HG03025 (cell line): ENCODE data around the gene BICD1.
"Not testable (repeated sequence)": the region's sequence is repeated elsewhere in the genome, so short reads cannot be mapped to it uniquely, and the experiment has no call there.

Experiments used
- ATAC-seq: cut with Tn5 transposase; IDR thresholded peaks from one replicate; pipeline ENCODE4 v1.9.1; 2021; ENCODE audit warnings: mild to moderate bottlenecking, moderate library complexity; ENCODE audit not compliant: unreplicated experiment, low FRiP score

The BICD1 gene

DNA sequence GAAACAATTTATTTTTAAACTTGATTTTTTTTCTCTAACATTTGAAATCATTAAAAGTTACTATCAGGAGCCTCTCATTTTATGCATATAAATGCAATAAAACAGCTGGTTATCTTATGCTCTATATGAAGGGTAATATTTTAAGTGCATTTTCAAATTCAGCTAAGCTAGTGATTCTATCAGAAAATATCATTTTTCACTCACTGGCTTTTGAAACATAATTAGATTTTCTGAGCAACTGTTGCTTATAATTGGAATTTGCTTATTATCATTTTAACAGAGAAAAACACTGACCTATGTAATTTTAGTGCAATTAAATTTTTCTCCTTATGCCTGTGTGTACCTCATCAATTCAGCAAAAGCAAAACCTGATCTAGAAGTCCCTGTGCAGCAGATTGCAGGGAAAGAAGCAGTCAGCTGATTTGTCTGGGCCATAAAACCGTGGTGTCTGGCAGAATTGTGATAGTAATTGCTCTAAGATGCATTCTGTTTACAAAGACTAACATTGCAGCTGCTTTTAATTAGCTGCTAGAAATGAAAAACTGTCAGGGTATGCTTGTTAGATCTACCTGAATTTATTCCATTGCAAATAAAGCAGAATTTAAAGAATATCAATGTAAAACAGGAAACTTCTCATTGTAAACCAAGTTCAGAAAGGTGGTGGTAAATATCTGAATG lies 75.0 kb downstream of the BICD1 start:
- no peak for ATAC-seq

DNA sequence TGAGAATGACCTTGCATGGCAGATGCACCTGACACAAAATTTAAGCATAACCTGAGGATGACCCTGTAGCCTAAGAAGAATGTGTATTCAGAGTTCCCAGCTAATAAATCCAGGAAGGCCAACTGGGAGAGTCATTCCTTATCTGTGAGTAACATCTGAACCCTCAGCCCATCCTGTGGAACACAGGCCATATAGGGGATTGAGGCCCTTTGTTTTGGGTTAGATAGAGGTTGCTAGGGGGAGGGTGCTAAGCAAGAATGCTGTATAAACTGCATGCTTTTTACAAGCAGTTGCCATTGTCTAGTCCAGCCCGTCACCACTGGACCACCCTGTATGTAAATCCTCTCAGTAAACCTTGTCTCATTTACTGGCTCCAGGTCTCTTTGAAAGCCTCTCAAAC lies 77.0 kb downstream of the BICD1 start:
- no peak for ATAC-seq

DNA sequence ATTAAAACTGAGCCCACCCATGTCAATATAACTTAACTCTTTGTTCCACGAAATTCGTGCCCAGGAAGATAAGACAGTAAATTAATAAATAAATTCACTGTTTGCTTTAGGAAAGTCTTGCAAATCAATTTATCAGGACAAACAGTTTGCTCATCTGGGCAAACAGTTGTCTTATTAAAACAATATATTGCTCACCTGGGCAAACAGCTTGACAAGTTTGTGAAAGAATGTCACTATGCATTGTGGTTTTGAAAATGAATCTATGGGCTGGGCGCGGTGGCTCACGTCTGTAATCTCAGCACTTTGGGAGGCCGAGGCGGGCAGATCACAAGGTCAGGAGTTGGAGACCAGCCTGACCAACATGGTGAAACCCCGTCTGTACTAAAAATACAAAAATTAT lies 80.5 kb downstream of the BICD1 start:
- not testable (repeated sequence) for ATAC-seq

DNA sequence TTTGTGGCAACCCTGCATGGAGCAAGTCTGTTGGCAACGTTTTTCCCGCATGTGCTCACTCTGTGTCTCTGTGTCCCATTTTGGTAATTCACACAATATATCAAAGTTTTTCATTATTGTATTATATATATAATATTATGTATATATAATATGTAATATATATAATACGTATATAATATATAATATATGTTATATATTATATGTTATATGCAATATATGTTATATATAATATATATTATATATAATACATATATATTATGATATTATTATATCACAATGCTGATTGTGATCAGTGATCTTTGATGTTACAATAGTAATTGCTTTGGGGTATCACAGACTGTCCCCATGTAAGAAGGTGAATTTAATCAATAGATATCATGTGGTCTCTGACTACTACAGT lies 84.8 kb downstream of the BICD1 start:
- no peak for ATAC-seq

DNA sequence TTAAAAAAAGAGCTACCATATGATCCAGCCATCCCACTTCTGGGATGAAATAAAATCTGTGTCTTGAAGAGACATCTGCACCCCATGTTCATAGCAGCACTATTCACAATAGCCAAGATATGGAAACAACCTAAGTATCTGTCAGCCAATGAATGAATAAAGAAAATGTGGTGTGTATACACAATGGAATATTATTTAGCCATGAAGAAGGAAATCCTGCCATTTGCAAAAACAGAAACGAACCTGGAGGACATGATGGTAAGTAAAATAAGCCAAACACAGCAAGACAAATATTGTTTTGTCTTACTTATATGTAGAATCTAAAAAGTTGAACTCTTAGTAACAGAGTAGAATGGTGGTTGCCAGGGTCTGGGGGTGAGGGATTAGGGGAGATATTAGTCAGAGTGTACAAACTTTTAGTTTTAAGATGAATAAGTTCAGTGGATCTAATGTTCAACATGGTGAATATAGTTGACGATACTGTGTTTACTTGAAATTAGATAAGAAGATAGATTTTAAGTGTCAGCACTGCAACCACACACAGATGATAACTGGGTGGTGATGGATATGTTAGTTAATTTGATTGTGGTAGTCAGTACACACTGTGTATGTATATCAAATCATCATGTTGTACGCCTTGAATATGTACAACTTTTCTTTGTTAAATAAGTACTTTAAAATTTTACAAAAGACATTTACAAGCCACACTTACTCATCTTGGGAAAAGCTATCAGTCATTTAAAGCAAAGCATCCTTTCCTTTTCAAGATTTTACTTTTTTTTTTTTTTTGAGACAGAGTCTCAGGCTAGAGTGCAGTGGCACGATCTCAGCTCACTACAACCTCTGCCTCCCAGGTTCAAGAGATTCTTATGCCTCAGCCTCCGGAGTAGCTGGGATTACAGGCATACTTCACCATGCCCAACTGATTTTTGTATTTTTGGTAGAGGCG lies 89.9 kb downstream of the BICD1 start:
- ATAC-seq, result no peak

- ATAC-seq, result no peak
These were observed 90.8 kb downstream of the BICD1 start for GRCh38 chr12:32197421-32197820.

DNA sequence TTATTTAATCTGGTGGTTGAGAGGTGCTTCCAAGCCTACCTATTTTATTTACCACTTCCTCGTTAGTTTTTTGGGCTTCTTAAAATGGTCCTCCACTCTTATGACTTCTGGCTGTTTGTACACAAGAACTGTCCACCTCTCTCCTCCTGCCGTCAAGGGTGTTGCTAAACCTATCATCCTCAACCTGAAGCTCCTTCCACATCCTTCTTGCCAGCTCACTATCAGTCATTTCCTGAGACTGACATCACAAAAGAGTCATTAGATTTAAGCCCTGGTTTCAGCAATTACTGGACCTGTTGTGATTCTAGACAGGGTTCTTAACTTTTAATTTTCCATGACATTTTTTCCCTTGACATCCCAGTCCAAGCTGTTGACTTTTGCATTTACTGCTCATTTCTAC lies 91.9 kb downstream of the BICD1 start:
- ATAC-seq, result no peak

- no peak for ATAC-seq
These were observed 94.4 kb downstream of the BICD1 start for GRCh38 chr12:32201096-32201495.

- ATAC-seq, result no peak
These were observed 95.3 kb downstream of the BICD1 start for GRCh38 chr12:32201976-32202375.

DNA sequence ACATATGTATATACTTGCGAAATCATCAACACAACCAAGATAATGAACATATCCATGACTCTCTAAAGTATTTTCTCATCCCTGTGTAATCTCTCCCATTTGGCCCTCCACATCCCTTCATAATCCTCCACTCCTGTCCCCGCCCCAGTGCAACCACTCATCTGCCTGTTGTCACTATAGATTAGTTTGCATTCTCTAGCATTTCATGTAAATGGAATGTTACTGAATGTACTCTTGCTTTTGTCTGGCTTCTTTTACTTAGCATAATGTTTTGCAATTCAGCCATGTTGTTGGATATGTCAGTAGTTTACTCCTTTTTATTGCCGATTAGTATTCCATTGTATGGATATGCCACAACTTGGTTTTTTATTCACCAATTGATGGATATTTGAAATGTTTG lies 99.1 kb downstream of the BICD1 start:
- no peak for ATAC-seq

DNA sequence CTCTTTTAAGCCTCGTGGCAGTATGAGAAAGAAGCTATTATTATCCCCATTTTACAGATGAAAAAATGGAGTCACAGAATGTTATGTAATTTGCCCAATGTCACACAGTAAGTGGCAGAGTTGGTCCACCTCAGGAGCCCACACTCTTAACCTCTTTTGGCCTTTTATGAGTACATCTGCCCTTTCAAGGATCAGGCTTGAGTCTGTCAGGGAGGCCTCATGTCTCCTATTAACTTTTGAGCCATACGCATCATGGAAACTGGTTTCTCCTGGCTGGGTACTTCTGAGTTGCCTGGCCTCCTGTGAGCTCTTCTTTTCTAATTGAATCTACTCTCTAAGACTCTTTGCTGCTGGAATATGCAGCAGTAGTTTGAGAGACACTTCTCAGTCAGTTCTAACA lies 101.7 kb downstream of the BICD1 start:
- ATAC-seq, result no peak

DNA sequence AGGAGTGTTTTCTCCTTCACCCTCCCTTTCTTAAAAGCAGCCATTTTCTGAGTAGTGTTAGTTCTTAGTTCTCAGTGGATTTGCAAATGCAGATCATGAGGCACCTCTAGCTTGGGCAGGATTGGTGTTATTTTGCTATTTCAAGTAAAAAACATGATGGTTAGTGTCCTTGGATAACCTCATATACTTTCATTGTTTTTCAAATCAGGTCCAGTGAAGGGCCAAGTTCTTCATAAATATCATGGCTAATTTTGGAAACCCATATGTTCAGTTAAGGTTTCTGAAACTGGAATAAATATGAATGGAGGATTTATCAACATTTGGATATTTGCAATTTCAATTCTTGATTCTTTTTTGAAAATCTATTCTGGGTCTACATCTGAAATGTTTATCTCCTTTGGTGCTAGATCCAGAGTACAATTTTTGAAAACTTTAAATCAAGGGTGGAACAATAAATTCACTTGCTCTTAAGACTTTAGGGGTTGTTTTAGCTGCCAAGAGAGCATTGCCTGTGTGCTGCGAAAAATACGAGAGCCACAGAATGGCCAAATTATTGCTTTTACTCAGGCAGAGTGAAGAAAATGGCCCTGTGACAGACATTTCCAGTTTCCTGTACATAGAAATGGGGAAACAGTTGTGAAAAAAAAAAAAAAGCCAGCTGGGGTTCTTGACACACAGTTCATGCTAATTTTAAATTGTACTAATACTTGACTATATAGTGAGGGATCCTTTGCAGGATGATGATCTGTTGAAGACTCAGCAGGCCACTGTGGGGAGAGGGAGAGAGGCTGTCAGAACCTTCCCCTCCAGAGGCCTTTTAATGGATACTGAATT lies 104.6 kb downstream of the BICD1 start:
- no peak for ATAC-seq

- no peak for ATAC-seq
These were observed 105.2 kb downstream of the BICD1 start for GRCh38 chr12:32211900-32212156.

DNA sequence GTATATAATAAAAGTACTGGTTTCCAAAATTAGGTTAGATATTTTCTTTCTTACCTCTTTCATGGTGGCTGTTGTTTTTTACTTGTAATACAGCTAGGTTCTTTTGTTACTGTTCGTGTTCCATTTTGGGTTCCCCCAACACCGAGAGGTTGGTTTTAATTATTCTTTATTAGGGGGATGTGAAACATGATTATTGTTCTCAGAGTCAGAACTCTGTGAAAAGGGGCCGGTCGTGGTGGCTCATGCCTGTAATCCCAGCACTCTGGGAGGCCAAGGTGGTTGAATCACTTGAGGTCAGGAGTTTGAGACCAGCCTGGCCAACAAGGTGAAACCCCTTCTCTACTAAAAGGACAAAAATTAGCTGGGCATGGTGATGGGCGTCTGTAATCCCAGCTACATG lies 108.1 kb downstream of the BICD1 start:
- ATAC-seq, result no peak

DNA sequence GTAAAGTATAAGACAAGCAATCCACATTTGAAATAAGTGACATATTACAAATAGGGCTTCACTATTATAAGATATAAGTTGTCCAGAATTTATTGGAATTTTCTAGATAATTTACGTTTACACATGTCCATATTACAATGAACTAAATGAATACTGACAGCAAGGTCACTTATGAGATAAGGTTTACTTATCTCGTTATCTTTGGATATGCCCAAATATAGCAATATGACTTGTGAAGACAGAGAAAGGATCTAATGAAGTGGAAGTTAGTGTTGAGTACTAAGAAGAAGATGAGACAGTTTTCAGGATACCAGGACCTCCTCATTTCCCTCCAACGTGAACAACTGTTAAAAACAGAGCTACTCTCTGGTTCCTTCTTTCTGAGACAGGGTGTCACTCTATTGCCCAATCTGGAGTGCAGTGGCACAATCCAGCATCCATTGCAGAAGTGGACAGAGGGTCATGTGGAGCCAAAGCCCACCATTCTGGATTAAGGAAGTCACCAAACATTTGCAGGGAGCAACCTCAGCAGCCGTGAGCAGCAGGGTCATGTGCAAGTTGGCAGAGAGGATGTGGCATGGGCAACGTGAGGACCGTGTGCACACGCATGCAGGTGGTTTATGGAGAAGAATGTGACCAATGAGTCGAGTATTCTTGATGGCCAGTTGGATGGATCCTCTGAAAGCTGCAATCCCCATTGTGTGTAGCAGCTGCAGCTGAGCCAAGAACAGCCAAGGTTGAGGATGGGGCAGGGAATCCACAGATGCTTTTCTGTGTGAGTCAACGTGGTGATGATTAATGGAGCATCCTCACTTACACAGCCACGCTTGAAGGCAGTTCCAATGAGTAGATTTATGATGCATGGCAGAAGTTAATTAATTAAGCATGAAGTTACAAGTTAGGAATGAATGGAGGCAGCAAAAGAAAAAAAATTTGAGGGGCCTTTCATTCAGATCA lies 111.0 kb downstream of the BICD1 start:
- ATAC-seq, result no peak

GRCh38 chr12:32223941-32224340 lies 117.3 kb downstream of the BICD1 start:
- no peak for ATAC-seq

- ATAC-seq, result no peak
These were observed 120.1 kb downstream of the BICD1 start for GRCh38 chr12:32226768-32227167.

DNA sequence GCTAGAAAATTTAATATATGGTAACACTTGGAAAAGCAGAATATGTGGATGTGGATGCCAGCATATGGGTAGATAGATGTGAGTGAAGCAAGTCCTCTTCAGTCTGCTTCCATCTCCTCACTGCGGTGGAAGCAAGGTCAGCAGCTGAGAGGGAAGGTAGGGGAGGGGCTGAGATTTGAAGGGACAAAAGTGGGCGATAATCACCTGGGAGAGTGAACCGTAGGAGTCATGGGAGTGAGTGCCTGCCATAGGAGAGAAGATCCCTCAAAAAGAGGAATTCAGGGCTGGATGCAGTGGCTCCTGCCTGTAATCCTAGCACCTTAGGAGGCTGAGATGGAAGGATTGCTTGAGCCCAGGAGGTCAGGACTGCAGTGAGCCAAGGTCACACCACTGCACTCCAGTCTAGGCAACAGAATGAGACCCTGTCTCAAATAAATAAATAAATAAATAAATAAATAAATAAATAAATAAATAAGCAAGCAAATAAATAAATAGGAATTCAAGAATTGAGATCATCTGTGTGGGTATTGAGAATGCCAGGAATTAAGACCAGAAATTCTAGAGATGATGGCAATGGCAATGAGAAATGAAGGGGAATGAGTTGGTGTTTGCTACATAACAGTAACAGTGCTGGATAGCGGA lies 123.4 kb downstream of the BICD1 start:
- no peak for ATAC-seq

DNA sequence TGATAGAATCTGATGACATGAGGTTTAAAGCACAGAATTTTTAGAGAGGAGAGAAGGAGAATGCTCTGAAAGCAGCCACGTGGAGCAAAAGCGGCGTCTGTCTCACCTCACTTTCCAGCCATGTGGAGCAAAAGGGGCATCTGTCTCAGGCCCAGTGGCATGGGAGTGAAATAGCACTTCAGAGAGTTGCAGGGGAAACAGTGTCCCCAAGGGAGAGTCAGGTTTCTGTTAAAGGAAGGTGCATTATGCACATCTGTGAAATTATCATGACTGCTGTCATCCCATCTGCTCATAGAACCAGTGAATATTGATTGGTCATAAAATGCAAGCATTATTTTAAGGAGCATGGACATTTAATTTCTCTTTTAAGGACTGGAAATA lies 124.0 kb downstream of the BICD1 start:
- no peak for ATAC-seq

- ATAC-seq, result not testable (repeated sequence)
These were observed 124.7 kb downstream of the BICD1 start for GRCh38 chr12:32231361-32231760.
